NB4 (cell line): ENCODE results near the gene LTB4R2.

Source experiments
- DNase-seq: peaks from one replicate; pipeline ENCODE4 v3.0.0; 2010; ENCODE audit warnings: low read depth
- H3K4me3 ChIP-seq: one replicate; pipeline ENCODE4 v1.5.1; 2011; ENCODE audit warnings: mild to moderate bottlenecking, low read depth, low read length, moderate library complexity
- CTCF ChIP-seq: IDR thresholded peaks from one replicate; pipeline ENCODE4 v1.5.1; 2012; ENCODE audit warnings: low read depth, low read length
- MYC ChIP-seq: IDR thresholded peaks from 2 replicates; pipeline ENCODE4 v1.6.1; 2011; ENCODE audit warnings: low read depth, low read length
- POLR2A ChIP-seq: IDR thresholded peaks from 2 replicates; pipeline ENCODE4 v1.6.1; 2011; ENCODE audit warnings: mild to moderate bottlenecking; ENCODE audit not compliant: insufficient read length; ENCODE audit errors: extremely low read depth
- TF ChIP-seq, protein P1 (sequence below): IDR thresholded peaks from 2 replicates; pipeline ENCODE4 v1.6.1; 2011; ENCODE audit warnings: low read depth, low read length

LTB4R2 gene

DNA sequence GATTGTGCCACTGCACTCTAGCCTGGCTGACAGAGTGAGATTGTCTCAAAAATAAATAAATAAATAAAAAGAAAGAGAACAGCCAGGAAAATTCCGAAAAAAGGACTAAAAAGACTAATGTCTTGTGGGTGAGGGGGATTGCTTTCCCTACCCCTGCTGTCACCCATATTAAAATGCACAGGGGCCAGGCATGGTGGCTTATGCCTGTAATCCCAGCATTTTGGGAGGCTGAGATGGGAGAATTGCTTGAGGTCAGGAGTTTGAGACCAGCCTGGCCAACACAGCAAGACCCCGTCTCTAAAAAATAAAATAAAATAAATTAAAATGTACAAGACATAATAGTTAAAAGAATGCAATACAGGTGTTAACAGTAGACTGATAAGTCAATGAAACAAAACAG, 16.4 kb upstream of the LTB4R2 start:
- H3K4me3 ChIP-seq: no peak overlapping the region
- no peak for DNase-seq
- TF ChIP-seq POLR2A: no peak
- TF ChIP-seq CTCF: no peak
- no peak for TF ChIP-seq MYC
- TF ChIP-seq, protein P1, sequence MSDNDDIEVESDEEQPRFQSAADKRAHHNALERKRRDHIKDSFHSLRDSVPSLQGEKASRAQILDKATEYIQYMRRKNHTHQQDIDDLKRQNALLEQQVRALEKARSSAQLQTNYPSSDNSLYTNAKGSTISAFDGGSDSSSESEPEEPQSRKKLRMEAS: no peak

GRCh38 chr14:24296341-24297157, 13.4 kb upstream of the LTB4R2 start:
- peak; percentile 91 for DNase-seq
- peak; percentile 39 for TF ChIP-seq MYC
- TF ChIP-seq, protein P1: peak; percentile 74
- no peak for TF ChIP-seq POLR2A
- peak; percentile 71 for TF ChIP-seq CTCF
- no peak overlapping the region for H3K4me3 ChIP-seq

- no peak overlapping the region for H3K4me3 ChIP-seq
- TF ChIP-seq POLR2A: no peak
- peak; percentile 18 for TF ChIP-seq CTCF
- DNase-seq: peak; percentile 38
Observed at GRCh38 chr14:24297190-24297964, 12.6 kb upstream of the LTB4R2 start.

GRCh38 chr14:24298892-24299254, 11.1 kb upstream of the LTB4R2 start:
- peak; percentile 69 for DNase-seq
- TF ChIP-seq CTCF: no peak
- TF ChIP-seq, protein P1: no peak
- no peak for TF ChIP-seq POLR2A
- TF ChIP-seq MYC: no peak
- H3K4me3 ChIP-seq: peak overlapping the region; percentile 98

GRCh38 chr14:24299255-24300191, 10.4 kb upstream of the LTB4R2 start, which contains the start of the genes DHRS1 and NOP9:
Gene DHRS1 (minus strand): TSS chr14:24299780. CDS start chr14:24299106, 674 bp downstream.
Gene NOP9 (plus strand): TSS chr14:24299850. CDS start chr14:24299955, 105 bp downstream.
- DNase-seq: peak; percentile 92
- TF ChIP-seq, protein P1: peak; percentile 87
- TF ChIP-seq MYC (peak; percentile 83), POLR2A (peak; percentile 73), CTCF (no peak)
- peak within 1 kb of the TSS; percentile 98 for H3K4me3 ChIP-seq
